Measurements from ENCODE around the gene TRIM56. TPM values are rescaled to one million over a fixed set of nuclear protein-coding genes. Genes with fewer than 3 reads are reported as not detected.

TRIM56 gene
- total and polyA plus RNA-seq, 2 of the 13 experiments (the other 11 are each of a cell fraction or from before 2014, with no cell fraction given) = 3.2 to 7.1 TPM

GRCh38 chr7:101121991-101122932 is 37.0 kb downstream of the TRIM56 start (continued):
- TF ChIP-seq AHDC1 (CRISPR knock-in tag; IDR thresholded peaks at IDR 0.05; ENCODE audit: borderline replicate concordance) (peak; percentile 34; the same call in 1 of the 2 replicates), SP4 (CRISPR knock-in tag; IDR thresholded peaks at IDR 0.05) (0 out of 2 replicates have a peak, but pooled peaks have one; percentile 31), ZNF7 (CRISPR knock-in tag; IDR thresholded peaks at IDR 0.05) (peak; percentile 59; the same call in 1 of the 2 replicates), SKIL (CRISPR knock-in tag; IDR thresholded peaks at IDR 0.05; ENCODE audit: borderline replicate concordance) (peak; percentile 25; the same call in 1 of the 2 replicates), PHF21A (CRISPR knock-in tag; IDR thresholded peaks at IDR 0.05) (peak; percentile 81), FOXO1 (CRISPR knock-in tag; IDR thresholded peaks at IDR 0.05) (peak; percentile 11; the same call in 1 of the 2 replicates), PRMT3 (CRISPR knock-in tag; IDR thresholded peaks at IDR 0.05; ENCODE audit: borderline replicate concordance, low read depth) (0 out of 2 replicates have a peak, but pooled peaks have one; percentile 36), PBX2 (CRISPR knock-in tag; IDR thresholded peaks at IDR 0.05) (no peak), FOXP4 (CRISPR knock-in tag; IDR thresholded peaks at IDR 0.05) (peak; percentile 59), ZNF382 (CRISPR knock-in tag; IDR thresholded peaks at IDR 0.05; ENCODE audit: borderline replicate concordance) (no peak), ZNF629 (CRISPR knock-in tag; conservative IDR thresholded peaks at IDR 0.05) (no peak), ELF3 (CRISPR knock-in tag; IDR thresholded peaks at IDR 0.05) (peak; percentile 56; the same call in 1 of the 2 replicates), ZFP41 (CRISPR knock-in tag; IDR thresholded peaks at IDR 0.05; ENCODE audit: borderline replicate concordance) (no peak), ZMYM3 (CRISPR knock-in tag; IDR thresholded peaks at IDR 0.05) (peak; percentile 49; the same call in 1 of the 2 replicates), BCL6 (CRISPR knock-in tag; IDR thresholded peaks at IDR 0.05) (peak; percentile 95), ZNF232 (CRISPR knock-in tag; IDR thresholded peaks at IDR 0.05; ENCODE audit: borderline replicate concordance) (no peak)
